Neural progenitor cell (in vitro differentiated cells): ENCODE measurements around the gene ENDOG. TPM values are rescaled to one million over a fixed set of nuclear protein-coding genes. Genes with fewer than 3 reads are reported as not detected.
A peak's percentile ranks its signal among the peaks of the same experiment; 100 is the strongest.

ENCODE experiments used
- DNase-seq: peaks from one replicate; pipeline ENCODE4 v3.0.0-alpha.2; 2016; ENCODE audit warnings: low spot score
- H2AFZ ChIP-seq: fragments of 200-600 bp; sonication (generic); replicated peaks from 2 replicates; pipeline ENCODE4 v1.6.1; 2016; ENCODE audit warnings: antibody characterized with exemption
- H3F3A ChIP-seq: fragments of 200-600 bp; sonication (generic); 2 replicates; pipeline ENCODE4 v1.6.1; 2016; ENCODE audit warnings: antibody characterized with exemption, low read depth
- H3K27ac ChIP-seq: fragments of 200-600 bp; sonication (generic); 2 replicates; pipeline ENCODE4 v1.5.1; 2016; ENCODE audit warnings: mild to moderate bottlenecking
- H3K27me3 ChIP-seq: fragments of 200-600 bp; sonication (generic); 2 replicates; pipeline ENCODE4 v1.6.1; 2016; ENCODE audit warnings: mild to moderate bottlenecking, moderate library complexity
- H3K36me3 ChIP-seq: fragments of 200-600 bp; sonication (generic); 2 replicates; pipeline ENCODE4 v1.5.1; 2016
- H3K4me1 ChIP-seq: fragments of 200-600 bp; sonication (generic); 2 replicates; pipeline ENCODE4 v1.6.1; 2016; ENCODE audit warnings: mixed run types
- H3K4me2 ChIP-seq: fragments of 200-600 bp; sonication (generic); 2 replicates; pipeline ENCODE4 v1.6.1; 2016
- H3K4me3 ChIP-seq: fragments of 200-600 bp; sonication (generic); 2 replicates; pipeline ENCODE4 v1.5.1; 2016
- H3K79me2 ChIP-seq: fragments of 200-600 bp; sonication (generic); 2 replicates; pipeline ENCODE4 v1.6.1; 2016; ENCODE audit warnings: low read depth
- H3K9ac ChIP-seq: fragments of 200-600 bp; sonication (generic); 2 replicates; pipeline ENCODE4 v1.6.1; 2016
- H3K9me3 ChIP-seq: fragments of 200-600 bp; sonication (generic); 2 replicates; pipeline ENCODE4 v1.5.1; 2016; ENCODE audit warnings: low read depth
- H4K20me1 ChIP-seq: fragments of 200-600 bp; sonication (generic); 2 replicates; pipeline ENCODE4 v1.6.1; 2016; ENCODE audit warnings: low read depth
- H3K27ac Mint-ChIP-seq: 3 replicates; pipeline ENCODE4 v1.8.0; 2021; ENCODE audit warnings: mixed read lengths
- H3K27me3 Mint-ChIP-seq: 2 replicates; pipeline ENCODE4 v1.8.0; 2022; ENCODE audit warnings: low read depth, mild to moderate bottlenecking, inconsistent platforms, moderate library complexity, mixed read lengths; ENCODE audit not compliant: insufficient read depth
- H3K36me3 Mint-ChIP-seq: 3 replicates; pipeline ENCODE4 v1.8.0; 2021; ENCODE audit warnings: mixed read lengths
- H3K4me1 Mint-ChIP-seq: 3 replicates; pipeline ENCODE4 v1.8.0; 2021; ENCODE audit warnings: mixed read lengths
- H3K4me3 Mint-ChIP-seq: 3 replicates; pipeline ENCODE4 v1.8.0; 2021; ENCODE audit warnings: mild to moderate bottlenecking, moderate library complexity, mixed read lengths
- H3K9me3 Mint-ChIP-seq: 3 replicates; pipeline ENCODE4 v1.8.0; 2020; ENCODE audit warnings: mixed read lengths
- CTCF ChIP-seq: fragments of 200-600 bp; sonication (generic); IDR thresholded peaks from 2 replicates; pipeline ENCODE4 v1.5.1; 2017; ENCODE audit warnings: antibody characterized with exemption, mild to moderate bottlenecking
- EZH2 ChIP-seq: fragments of 200-600 bp; sonication (generic); IDR thresholded peaks from 2 replicates; pipeline ENCODE4 v1.6.1; 2017; ENCODE audit warnings: antibody characterized with exemption, mild to moderate bottlenecking, moderate library complexity
- EZH2phosphoT487 ChIP-seq: fragments of 200-600 bp; sonication (generic); IDR thresholded peaks from 2 replicates; pipeline ENCODE4 v1.6.1; 2017; ENCODE audit warnings: antibody characterized with exemption
- total RNA-seq: library from RNA; depleted of rRNA; stranded (reverse); fragments of >200 nt; gene quantifications from 2 replicates; pipeline ENCODE4 v1.2.3, GENCODE V29; 2015; ENCODE audit warnings: low replicate concordance

Gene ENDOG
- total RNA-seq, 1 donor from 2014 or later: 3.2 TPM

- H2AFZ ChIP-seq: peak overlapping the region; percentile 67
- peak overlapping the region; percentile 96 for H3K4me2 ChIP-seq
- peak overlapping the region; percentile 87 for H3K4me3 Mint-ChIP-seq
- no peaks in the 10 kb centered on the region for H3K9me3 Mint-ChIP-seq
- no peaks in the 10 kb centered on the region for H3K36me3 ChIP-seq
- H3K4me1 Mint-ChIP-seq: peaks cover 14% of the 10 kb centered on the region
- H3K27me3 ChIP-seq: peaks cover 11% of the 10 kb centered on the region
- DNase-seq: peak; percentile 71
- H3K4me3 ChIP-seq: peak overlapping the region; percentile 51
- H3K27ac ChIP-seq: no peak overlapping the region
- H3K9me3 ChIP-seq: no peaks in the 10 kb centered on the region
- H3K36me3 Mint-ChIP-seq: peaks cover 2% of the 10 kb centered on the region
- peaks cover 7% of the 10 kb centered on the region for H3K4me1 ChIP-seq
- H3K9ac ChIP-seq: no peak overlapping the region
- peaks cover 5% of the 10 kb centered on the region for H3K27me3 Mint-ChIP-seq
- H3K27ac Mint-ChIP-seq: no peak overlapping the region
- H4K20me1 ChIP-seq: peaks cover 31% of the 10 kb centered on the region
- H3F3A ChIP-seq: peaks cover 16% of the 10 kb centered on the region
- TF ChIP-seq EZH2phosphoT487: no peak
- no peak for TF ChIP-seq EZH2
- no peak for TF ChIP-seq CTCF
- no peaks in the 10 kb centered on the region for H3K79me2 ChIP-seq
Observed at GRCh38 chr9:128818839-128819715, 777 bp downstream of the ENDOG start.

GRCh38 chr9:128819716-128820664, 1.7 kb downstream of the ENDOG start:
- Mint-ChIP-seq H3K27ac (no peak overlapping the region), H3K36me3 (peaks cover 2% of the 10 kb centered on the region), H3K4me1 (peaks cover 14% of the 10 kb centered on the region), H3K4me3 (peak overlapping the region; percentile 87), H3K9me3 (no peaks in the 10 kb centered on the region), H3K27me3 (peaks cover 5% of the 10 kb centered on the region)
- H3K36me3 ChIP-seq: no peaks in the 10 kb centered on the region
- peak overlapping the region; percentile 51 for H3K4me3 ChIP-seq
- H3K9me3 ChIP-seq: no peaks in the 10 kb centered on the region
- H4K20me1 ChIP-seq: peaks cover 31% of the 10 kb centered on the region
- peaks cover 11% of the 10 kb centered on the region for H3K27me3 ChIP-seq
- peak overlapping the region; percentile 96 for H3K4me2 ChIP-seq
- DNase-seq: peak; percentile 25
- H2AFZ ChIP-seq: no peak overlapping the region
- peaks cover 16% of the 10 kb centered on the region for H3F3A ChIP-seq
- H3K9ac ChIP-seq: no peak overlapping the region
- no peaks in the 10 kb centered on the region for H3K79me2 ChIP-seq
- H3K27ac ChIP-seq: no peak overlapping the region
- H3K4me1 ChIP-seq: peaks cover 7% of the 10 kb centered on the region
- TF ChIP-seq EZH2: no peak
- no peak for TF ChIP-seq EZH2phosphoT487
- no peak for TF ChIP-seq CTCF

GRCh38 chr9:128820665-128821583, 2.6 kb downstream of the ENDOG start:
- Histone ChIP-seq H3K27ac (no peak overlapping the region), H3F3A (peaks cover 16% of the 10 kb centered on the region), H3K4me3 (no peak overlapping the region), H4K20me1 (peaks cover 31% of the 10 kb centered on the region), H3K27me3 (peaks cover 11% of the 10 kb centered on the region), H3K79me2 (no peaks in the 10 kb centered on the region), H3K4me2 (no peak overlapping the region), H3K9ac (no peak overlapping the region), H3K36me3 (no peaks in the 10 kb centered on the region), H2AFZ (no peak overlapping the region), H3K4me1 (peaks cover 7% of the 10 kb centered on the region), H3K9me3 (no peaks in the 10 kb centered on the region)
- Mint-ChIP-seq H3K4me1 (peaks cover 14% of the 10 kb centered on the region), H3K9me3 (no peaks in the 10 kb centered on the region), H3K4me3 (peak overlapping the region; percentile 43), H3K36me3 (peaks cover 5% of the 10 kb centered on the region), H3K27me3 (peaks cover 2% of the 10 kb centered on the region), H3K27ac (no peak overlapping the region)
- TF ChIP-seq EZH2phosphoT487: no peak
- TF ChIP-seq EZH2: no peak
- DNase-seq: no peak
